Measurements from ENCODE around the gene SBK3.

SBK3 gene

GRCh38 chr19:55550321-55550650, 4.9 kb upstream of the SBK3 start:
- H3K18ac ChIP-seq (ENCODE audit: low read depth in 1 of 2, low read length in 2 of 2) = peak overlapping the region in 1 of 2 experiments; percentile 77
- DNase-seq = no peak

GRCh38 chr19:55549500-55550320, 4.4 kb upstream of the SBK3 start:
- 21% methylated on average over 27 of the region's 36 CpGs for WGBS
- H2BK5ac ChIP-seq (ENCODE audit: low read depth, low read length, poor library complexity, severe bottlenecking) = peak overlapping the region; percentile 87
- peak overlapping the region; percentile 45 for H3K4me2 ChIP-seq (ENCODE audit: low read length, poor library complexity, severe bottlenecking)

More at GRCh38 chr19:55550321-55550650, 4.9 kb upstream of the SBK3 start:
- Histone ChIP-seq H3K36me3 (ENCODE audit: control insufficient read depth in 1 of 2, insufficient read depth in 2 of 2, low read depth in 1 of 2, low read length in 2 of 2) (no peaks in the 10 kb centered on the region), H2BK120ac (ENCODE audit: low read depth, low read length) (no peak overlapping the region), H3K9ac (ENCODE audit: low read length) (peak overlapping the region; percentile 83), H2AFZ (ENCODE audit: low read depth, low read length) (no peak overlapping the region), H3K4ac (ENCODE audit: low read depth in 1 of 2, low read length in 2 of 2) (no peak overlapping the region), H2BK15ac (ENCODE audit: low read depth, poor library complexity, severe bottlenecking) (no peak overlapping the region), H4K8ac (ENCODE audit: low read length) (peak overlapping the region; percentile 96), H3K27ac (ENCODE audit: low read length, poor library complexity, severe bottlenecking) (peak overlapping the region; percentile 98), H2AK5ac (ENCODE audit: low read length, severe bottlenecking) (no peak overlapping the region), H2BK12ac (ENCODE audit: low read length in 2 of 2) (no peak overlapping the region), H3K4me2 (ENCODE audit: low read length, poor library complexity, severe bottlenecking) (no peak overlapping the region), H3K9me3 (ENCODE audit: control insufficient read depth, low read length) (no peaks in the 10 kb centered on the region), H3K4me1 (ENCODE audit: control insufficient read depth, insufficient read depth, low read depth, low read length) (peaks cover 39% of the 10 kb centered on the region), H3K4me3 (ENCODE audit: insufficient read depth in 1 of 2, low read depth in 1 of 2, low read length in 2 of 2) (no peak overlapping the region), H3K79me1 (replicated peaks; ENCODE audit: low read length, poor library complexity, severe bottlenecking) (no peaks in the 10 kb centered on the region), H3K14ac (ENCODE audit: low read length in 2 of 2) (no peak overlapping the region), H2BK5ac (ENCODE audit: low read depth, low read length, poor library complexity, severe bottlenecking) (no peak overlapping the region), H3K27me3 (ENCODE audit: control insufficient read depth in 1 of 2, insufficient read depth in 1 of 2, low read length in 2 of 2) (peaks cover 0 to 6% of the 10 kb centered on the region in 2 experiments), H3K23ac (ENCODE audit: low read length in 2 of 2) (no peak overlapping the region), H4K91ac (ENCODE audit: low read length) (no peak overlapping the region)
- WGBS = 13% methylated on average over 4 of the region's 7 CpGs

GRCh38 chr19:55546822-55547614, 1.7 kb upstream of the SBK3 start:
- H3K27ac ChIP-seq (ENCODE audit: low read length, poor library complexity, severe bottlenecking) = peak overlapping the region; percentile 1
- H3K79me1 ChIP-seq (replicated peaks; ENCODE audit: low read length, poor library complexity, severe bottlenecking) = no peaks in the 10 kb centered on the region
- H3K9ac ChIP-seq (ENCODE audit: low read length) = peak overlapping the region; percentile 80
- no peak overlapping the region for H3K4ac ChIP-seq (ENCODE audit: low read depth in 1 of 2, low read length in 2 of 2)
- H3K36me3 ChIP-seq (ENCODE audit: control insufficient read depth in 1 of 2, insufficient read depth in 2 of 2, low read depth in 1 of 2, low read length in 2 of 2) = no peaks in the 10 kb centered on the region
- no peak overlapping the region for H4K91ac ChIP-seq (ENCODE audit: low read length)
- peak overlapping the region in 1 of 2 experiments; percentile 53 for H3K4me3 ChIP-seq (ENCODE audit: insufficient read depth in 1 of 2, low read depth in 1 of 2, low read length in 2 of 2)
- H2BK5ac ChIP-seq (ENCODE audit: low read depth, low read length, poor library complexity, severe bottlenecking) = no peak overlapping the region
- H2AFZ ChIP-seq (ENCODE audit: low read depth, low read length) = no peak overlapping the region
- H4K8ac ChIP-seq (ENCODE audit: low read length) = no peak overlapping the region
- H3K14ac ChIP-seq (ENCODE audit: low read length in 2 of 2) = no peak overlapping the region
- peaks cover 37% of the 10 kb centered on the region for H3K4me1 ChIP-seq (ENCODE audit: control insufficient read depth, insufficient read depth, low read depth, low read length)
- peak overlapping the region; percentile 45 for H2AK5ac ChIP-seq (ENCODE audit: low read length, severe bottlenecking)
- H3K23ac ChIP-seq (ENCODE audit: low read length in 2 of 2) = no peak overlapping the region
- peak overlapping the region; percentile 45 for H2BK15ac ChIP-seq (ENCODE audit: low read depth, poor library complexity, severe bottlenecking)
- H3K27me3 ChIP-seq (ENCODE audit: control insufficient read depth in 1 of 2, insufficient read depth in 1 of 2, low read length in 2 of 2) = peaks cover 0 to 10% of the 10 kb centered on the region in 2 experiments
- no peak overlapping the region for H3K4me2 ChIP-seq (ENCODE audit: low read length, poor library complexity, severe bottlenecking)
- 62% methylated on average over 17 of the region's 17 CpGs for WGBS
- no peak overlapping the region for H2BK12ac ChIP-seq (ENCODE audit: low read length in 2 of 2)
- peak; percentile 46 for DNase-seq
- H2BK120ac ChIP-seq (ENCODE audit: low read depth, low read length) = no peak overlapping the region
- no peaks in the 10 kb centered on the region for H3K9me3 ChIP-seq (ENCODE audit: control insufficient read depth, low read length)
- H3K18ac ChIP-seq (ENCODE audit: low read depth in 1 of 2, low read length in 2 of 2) = no peak overlapping the region

More at GRCh38 chr19:55549500-55550320, 4.4 kb upstream of the SBK3 start:
- peaks cover 41% of the 10 kb centered on the region for H3K4me1 ChIP-seq (ENCODE audit: control insufficient read depth, insufficient read depth, low read depth, low read length)
- H3K14ac ChIP-seq (ENCODE audit: low read length in 2 of 2) = peak overlapping the region in 1 of 2 experiments; percentile 44
- peak overlapping the region; percentile 68 for H2AFZ ChIP-seq (ENCODE audit: low read depth, low read length)
- no peak overlapping the region for H3K4ac ChIP-seq (ENCODE audit: low read depth in 1 of 2, low read length in 2 of 2)
- H3K9ac ChIP-seq (ENCODE audit: low read length) = peak overlapping the region; percentile 83
- H3K27ac ChIP-seq (ENCODE audit: low read length, poor library complexity, severe bottlenecking) = peak overlapping the region; percentile 98
- DNase-seq = peak; percentile 58
- H3K9me3 ChIP-seq (ENCODE audit: control insufficient read depth, low read length) = no peaks in the 10 kb centered on the region
- peak overlapping the region; percentile 91 for H2BK15ac ChIP-seq (ENCODE audit: low read depth, poor library complexity, severe bottlenecking)
- peaks cover 0 to 7% of the 10 kb centered on the region in 2 experiments for H3K27me3 ChIP-seq (ENCODE audit: control insufficient read depth in 1 of 2, insufficient read depth in 1 of 2, low read length in 2 of 2)
- H3K23ac ChIP-seq (ENCODE audit: low read length in 2 of 2) = peak overlapping the region; percentile 35 to 83
- H3K36me3 ChIP-seq (ENCODE audit: control insufficient read depth in 1 of 2, insufficient read depth in 2 of 2, low read depth in 1 of 2, low read length in 2 of 2) = no peaks in the 10 kb centered on the region
- peak overlapping the region; percentile 84 for H2AK5ac ChIP-seq (ENCODE audit: low read length, severe bottlenecking)
- peak overlapping the region; percentile 51 to 77 for H3K18ac ChIP-seq (ENCODE audit: low read depth in 1 of 2, low read length in 2 of 2)
- H2BK120ac ChIP-seq (ENCODE audit: low read depth, low read length) = no peak overlapping the region
- H2BK12ac ChIP-seq (ENCODE audit: low read length in 2 of 2) = peak overlapping the region in 1 of 2 experiments; percentile 3
- H3K79me1 ChIP-seq (replicated peaks; ENCODE audit: low read length, poor library complexity, severe bottlenecking) = no peaks in the 10 kb centered on the region
- H3K4me3 ChIP-seq (ENCODE audit: insufficient read depth in 1 of 2, low read depth in 1 of 2, low read length in 2 of 2) = peak overlapping the region in 1 of 2 experiments; percentile 60
- peak overlapping the region; percentile 78 for H4K91ac ChIP-seq (ENCODE audit: low read length)
- peak overlapping the region; percentile 96 for H4K8ac ChIP-seq (ENCODE audit: low read length)

GRCh38 chr19:55546011-55546410, 668 bp upstream of the SBK3 start:
- H3K27me3 ChIP-seq (ENCODE audit: control insufficient read depth in 1 of 2, insufficient read depth in 1 of 2, low read length in 2 of 2) = peaks cover 0 to 10% of the 10 kb centered on the region in 2 experiments
- no peak overlapping the region for H2BK120ac ChIP-seq (ENCODE audit: low read depth, low read length)
- no peak overlapping the region for H2BK5ac ChIP-seq (ENCODE audit: low read depth, low read length, poor library complexity, severe bottlenecking)
- no peak overlapping the region for H4K91ac ChIP-seq (ENCODE audit: low read length)
- H3K23ac ChIP-seq (ENCODE audit: low read length in 2 of 2) = no peak overlapping the region
- H3K9me3 ChIP-seq (ENCODE audit: control insufficient read depth, low read length) = no peaks in the 10 kb centered on the region
- H3K36me3 ChIP-seq (ENCODE audit: control insufficient read depth in 1 of 2, insufficient read depth in 2 of 2, low read depth in 1 of 2, low read length in 2 of 2) = no peaks in the 10 kb centered on the region
- no peak overlapping the region for H2AK5ac ChIP-seq (ENCODE audit: low read length, severe bottlenecking)
- no peak overlapping the region for H4K8ac ChIP-seq (ENCODE audit: low read length)
- H2BK12ac ChIP-seq (ENCODE audit: low read length in 2 of 2) = no peak overlapping the region
- H3K18ac ChIP-seq (ENCODE audit: low read depth in 1 of 2, low read length in 2 of 2) = peak overlapping the region in 1 of 2 experiments; percentile 41
- H3K9ac ChIP-seq (ENCODE audit: low read length) = peak overlapping the region; percentile 80
- no peak overlapping the region for H3K4me2 ChIP-seq (ENCODE audit: low read length, poor library complexity, severe bottlenecking)
- WGBS = 74% methylated on average over 11 of the region's 11 CpGs
- peaks cover 31% of the 10 kb centered on the region for H3K4me1 ChIP-seq (ENCODE audit: control insufficient read depth, insufficient read depth, low read depth, low read length)
- no peak for DNase-seq
- no peak overlapping the region for H2AFZ ChIP-seq (ENCODE audit: low read depth, low read length)
- no peak overlapping the region for H3K4me3 ChIP-seq (ENCODE audit: insufficient read depth in 1 of 2, low read depth in 1 of 2, low read length in 2 of 2)
- H3K4ac ChIP-seq (ENCODE audit: low read depth in 1 of 2, low read length in 2 of 2) = no peak overlapping the region
- H3K27ac ChIP-seq (ENCODE audit: low read length, poor library complexity, severe bottlenecking) = no peak overlapping the region
- H3K14ac ChIP-seq (ENCODE audit: low read length in 2 of 2) = peak overlapping the region in 1 of 2 experiments; percentile 68
- no peak overlapping the region for H2BK15ac ChIP-seq (ENCODE audit: low read depth, poor library complexity, severe bottlenecking)
- H3K79me1 ChIP-seq (replicated peaks; ENCODE audit: low read length, poor library complexity, severe bottlenecking) = no peaks in the 10 kb centered on the region
